ENCODE measurements around the gene TBCCD1.

The TBCCD1 gene

GRCh38 chr3:186567072-186567921, at the start of gene TBCCD1:
TBCCD1 (minus strand) TSS chr3:186567339; CDS start chr3:186564329, 3,010 bp downstream.
- DNase-seq = peak; percentile 85

- DNase-seq = no peak
Observed at GRCh38 chr3:186616299-186616617, 49.1 kb upstream of the TBCCD1 start.

GRCh38 chr3:186614597-186615483, 47.7 kb upstream of the TBCCD1 start:
- DNase-seq = peak; percentile 66

- no peak for DNase-seq
Observed at GRCh38 chr3:186614266-186614596, 47.1 kb upstream of the TBCCD1 start.

GRCh38 chr3:186613637-186614265, 46.6 kb upstream of the TBCCD1 start:
- DNase-seq = no peak

- no peak for DNase-seq
Observed at GRCh38 chr3:186612721-186613636, 45.8 kb upstream of the TBCCD1 start, which contains the start of gene AHSG. AHSG (plus strand) TSS chr3:186613060; CDS start chr3:186613142, 82 bp downstream.

- DNase-seq = no peak
Observed at GRCh38 chr3:186612065-186612464, 44.9 kb upstream of the TBCCD1 start.

GRCh38 chr3:186609247-186609868, 42.2 kb upstream of the TBCCD1 start:
- no peak for DNase-seq

- DNase-seq = no peak
Observed at GRCh38 chr3:186608624-186609215, 41.6 kb upstream of the TBCCD1 start.

- DNase-seq = no peak
Observed at GRCh38 chr3:186605561-186606545, 38.7 kb upstream of the TBCCD1 start.

GRCh38 chr3:186605078-186605477, 37.9 kb upstream of the TBCCD1 start:
- no peak for DNase-seq

- no peak for DNase-seq
Observed at GRCh38 chr3:186603159-186603558, 36.0 kb upstream of the TBCCD1 start.

GRCh38 chr3:186600896-186601295, 33.8 kb upstream of the TBCCD1 start:
- DNase-seq = no peak

GRCh38 chr3:186599785-186600166, 32.6 kb upstream of the TBCCD1 start:
- DNase-seq = no peak

- no peak for DNase-seq
Observed at GRCh38 chr3:186599142-186599784, 32.1 kb upstream of the TBCCD1 start.

- DNase-seq = no peak
Observed at GRCh38 chr3:186598794-186599141, 31.6 kb upstream of the TBCCD1 start.

- DNase-seq = no peak
Observed at GRCh38 chr3:186598108-186598784, 31.1 kb upstream of the TBCCD1 start.

- no peak for DNase-seq
Observed at GRCh38 chr3:186596568-186597287, 29.6 kb upstream of the TBCCD1 start.

Measured in NCI-H526 treated with DMSO at 0.1 percent for 48 hours (cell line).